GM12878 (cell line): ENCODE measurements around the gene OPN3.

Experiments
- POLR2A ChIP-seq: IDR thresholded peaks from 2 replicates; pipeline ENCODE4 v1.6.1; 2011; ENCODE audit warnings: low read depth, mild to moderate bottlenecking, low read length
- POLR2AphosphoS5 ChIP-seq: IDR thresholded peaks from 2 replicates; pipeline ENCODE4 v1.6.1; 2011; ENCODE audit warnings: mild to moderate bottlenecking, low read length, inconsistent platforms
- RELA ChIP-seq: fragments of 450-650 bp; IDR thresholded peaks from 2 replicates; pipeline ENCODE4 v1.8.0; 2014; ENCODE audit warnings: borderline replicate concordance; ENCODE audit not compliant: partially characterized antibody
- SIN3A ChIP-seq: IDR thresholded peaks from 2 replicates; pipeline ENCODE4 v1.6.1; 2012; ENCODE audit warnings: low read depth, low read length, improper control_type of control experiment
- TF ChIP-seq, protein P1 (sequence below), 3 experiments: IDR thresholded peaks in 2 of 3; conservative IDR thresholded peaks in 1 of 3; 2 replicates each; pipeline ENCODE4 v1.5.1; 2011; ENCODE audit warnings: low read depth in 3 of 3, low read length in 3 of 3, mild to moderate bottlenecking in 3 of 3, control low read depth in 2 of 3, moderate library complexity in 2 of 3, inconsistent platforms in 1 of 3, mixed read lengths in 1 of 3; ENCODE audit not compliant: control insufficient read depth in 2 of 3, insufficient read depth in 1 of 3; ENCODE audit errors: extremely low read depth in 1 of 3

DNA sequence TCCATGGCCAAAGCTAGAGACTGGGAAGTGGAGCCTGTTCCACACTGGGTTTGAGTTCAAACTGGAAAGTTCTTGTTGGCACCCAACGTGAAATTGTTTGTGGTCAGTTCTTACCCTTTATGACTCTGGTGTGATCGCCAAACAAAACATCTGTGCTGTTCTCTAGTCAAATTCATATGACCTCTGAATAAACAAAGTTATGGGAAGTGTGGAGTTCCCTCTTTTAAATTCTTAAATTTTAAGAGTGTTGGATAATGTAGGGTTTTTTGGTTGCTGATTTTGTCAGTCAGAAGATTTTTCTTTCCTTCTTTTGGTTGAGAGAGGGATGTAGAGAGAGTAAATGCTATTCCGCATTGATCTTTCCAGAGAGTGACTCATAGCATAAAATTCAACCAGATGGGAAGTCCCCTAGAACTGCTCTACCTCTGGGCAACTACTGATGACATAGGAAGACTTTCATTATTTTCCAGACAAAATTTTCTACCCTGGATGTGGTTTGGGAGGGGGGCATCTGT, 36.4 kb downstream of the OPN3 start:
- TF ChIP-seq RELA (no peak), POLR2A (no peak), POLR2AphosphoS5 (no peak), SIN3A (no peak)
- TF ChIP-seq, protein P1, sequence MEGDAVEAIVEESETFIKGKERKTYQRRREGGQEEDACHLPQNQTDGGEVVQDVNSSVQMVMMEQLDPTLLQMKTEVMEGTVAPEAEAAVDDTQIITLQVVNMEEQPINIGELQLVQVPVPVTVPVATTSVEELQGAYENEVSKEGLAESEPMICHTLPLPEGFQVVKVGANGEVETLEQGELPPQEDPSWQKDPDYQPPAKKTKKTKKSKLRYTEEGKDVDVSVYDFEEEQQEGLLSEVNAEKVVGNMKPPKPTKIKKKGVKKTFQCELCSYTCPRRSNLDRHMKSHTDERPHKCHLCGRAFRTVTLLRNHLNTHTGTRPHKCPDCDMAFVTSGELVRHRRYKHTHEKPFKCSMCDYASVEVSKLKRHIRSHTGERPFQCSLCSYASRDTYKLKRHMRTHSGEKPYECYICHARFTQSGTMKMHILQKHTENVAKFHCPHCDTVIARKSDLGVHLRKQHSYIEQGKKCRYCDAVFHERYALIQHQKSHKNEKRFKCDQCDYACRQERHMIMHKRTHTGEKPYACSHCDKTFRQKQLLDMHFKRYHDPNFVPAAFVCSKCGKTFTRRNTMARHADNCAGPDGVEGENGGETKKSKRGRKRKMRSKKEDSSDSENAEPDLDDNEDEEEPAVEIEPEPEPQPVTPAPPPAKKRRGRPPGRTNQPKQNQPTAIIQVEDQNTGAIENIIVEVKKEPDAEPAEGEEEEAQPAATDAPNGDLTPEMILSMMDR (IDR thresholded peaks at IDR 0.05 in 2 of 3, conservative IDR thresholded peaks at IDR 0.05 in 1 of 3; ENCODE audit: control insufficient read depth in 2 of 3, extremely low read depth in 1 of 3, insufficient read depth in 1 of 3, low read depth in 3 of 3, low read length in 3 of 3): no peak
